Activated CD4-positive, alpha-beta T cell treated with anti-CD3 and anti-CD28 coated beads for 1 hour (primary cell): ENCODE data around the gene MMD2.
"Not testable (repeated sequence)": the region's sequence is repeated elsewhere in the genome, so short reads cannot be mapped to it uniquely, and the experiment has no call there.

Experiments
- DNase-seq: peaks from one replicate; pipeline ENCODE4 v3.0.0-alpha.2; 2020

The MMD2 gene, protein sequence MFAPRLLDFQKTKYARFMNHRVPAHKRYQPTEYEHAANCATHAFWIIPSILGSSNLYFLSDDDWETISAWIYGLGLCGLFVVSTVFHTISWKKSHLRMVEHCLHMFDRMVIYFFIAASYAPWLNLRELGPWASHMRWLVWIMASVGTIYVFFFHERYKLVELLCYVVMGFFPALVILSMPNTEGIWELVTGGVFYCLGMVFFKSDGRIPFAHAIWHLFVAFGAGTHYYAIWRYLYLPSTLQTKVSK

DNA sequence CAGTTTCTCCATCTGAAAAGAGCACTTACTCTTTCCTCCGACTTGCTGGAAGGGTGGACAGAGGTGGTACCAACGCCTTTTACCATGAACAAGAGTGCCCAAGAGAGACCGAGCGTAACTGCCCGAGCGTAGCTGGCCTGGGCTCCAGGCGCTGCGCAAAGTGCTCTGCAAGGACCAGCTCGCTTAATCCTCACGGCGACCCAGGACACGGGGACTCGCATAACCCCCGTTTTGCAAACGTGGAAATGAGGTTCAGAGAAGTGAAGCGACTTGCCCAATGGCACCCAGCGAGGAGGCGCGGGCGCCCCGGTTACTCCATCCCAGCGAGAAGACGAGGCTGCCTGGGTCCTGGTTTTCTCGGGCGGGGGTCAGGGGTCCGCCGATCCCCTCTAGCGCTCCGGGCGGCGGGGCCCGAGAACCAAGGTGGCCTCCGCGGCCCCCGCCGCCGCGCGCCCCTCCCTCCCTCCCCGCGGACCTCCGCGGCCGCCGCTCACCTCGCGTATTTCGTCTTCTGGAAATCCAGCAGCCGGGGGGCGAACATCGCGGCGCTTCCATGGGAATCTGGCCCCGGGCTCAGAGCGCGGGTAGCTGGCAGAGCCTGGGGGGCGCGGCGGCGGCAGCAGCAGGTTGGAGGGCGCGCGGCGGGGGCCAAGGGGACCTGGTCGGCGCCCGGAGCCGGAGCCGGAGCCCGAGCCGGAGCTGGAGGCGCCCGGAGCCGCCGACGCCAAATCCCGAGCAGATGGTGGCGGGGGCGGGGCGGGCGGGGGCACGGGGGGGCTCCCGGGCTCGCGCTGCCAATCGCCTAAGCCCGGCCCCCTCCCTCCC is at the start of gene MMD2:
Gene MMD2, minus strand, starts transcription at position 711 of the 825 bp plus-strand sequence. Its CDS starts 170 bp downstream, at position 541.
- DNase-seq, result no peak

- no peak for DNase-seq
Measured at GRCh38 chr7:5005066-5005465, 46.1 kb upstream of the MMD2 start.

DNA sequence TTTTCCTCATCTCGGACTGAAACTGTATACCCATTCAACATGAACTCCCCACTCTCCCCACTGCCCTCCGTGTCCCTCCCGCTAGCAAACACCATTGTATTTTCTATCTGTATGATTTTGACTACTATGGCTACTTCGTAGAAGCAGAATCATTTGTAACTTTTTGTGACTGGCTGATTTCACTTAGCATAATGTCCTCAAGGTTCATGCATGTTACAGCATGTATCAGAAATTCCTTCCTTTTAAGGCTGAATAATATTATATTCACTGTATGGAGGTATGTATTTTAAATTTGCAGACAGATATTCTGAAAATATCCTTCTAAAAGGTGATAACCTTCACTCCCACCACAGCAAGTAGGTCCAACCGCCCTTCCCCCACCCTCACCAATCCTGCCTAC is 42.9 kb upstream of the MMD2 start:
- no peak for DNase-seq

DNA sequence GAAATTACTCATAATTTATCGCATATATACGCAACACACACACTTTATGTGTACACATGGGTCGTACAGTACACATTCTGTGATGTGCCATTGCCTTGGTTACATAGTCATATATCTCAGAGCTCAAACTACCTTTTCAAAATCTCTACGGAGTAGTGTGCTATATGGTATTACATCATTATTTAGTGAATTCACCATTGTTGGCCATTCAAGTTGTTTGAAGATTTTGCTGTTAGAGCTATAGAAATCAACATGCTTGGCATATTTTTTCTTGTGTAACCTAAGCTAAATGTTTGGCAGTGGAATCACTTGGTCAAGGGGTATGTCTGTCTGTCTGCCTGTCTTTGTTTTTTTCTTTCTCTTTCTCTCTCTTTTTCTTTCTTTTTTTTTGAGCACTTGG is 42.0 kb upstream of the MMD2 start:
- DNase-seq, result no peak

DNA sequence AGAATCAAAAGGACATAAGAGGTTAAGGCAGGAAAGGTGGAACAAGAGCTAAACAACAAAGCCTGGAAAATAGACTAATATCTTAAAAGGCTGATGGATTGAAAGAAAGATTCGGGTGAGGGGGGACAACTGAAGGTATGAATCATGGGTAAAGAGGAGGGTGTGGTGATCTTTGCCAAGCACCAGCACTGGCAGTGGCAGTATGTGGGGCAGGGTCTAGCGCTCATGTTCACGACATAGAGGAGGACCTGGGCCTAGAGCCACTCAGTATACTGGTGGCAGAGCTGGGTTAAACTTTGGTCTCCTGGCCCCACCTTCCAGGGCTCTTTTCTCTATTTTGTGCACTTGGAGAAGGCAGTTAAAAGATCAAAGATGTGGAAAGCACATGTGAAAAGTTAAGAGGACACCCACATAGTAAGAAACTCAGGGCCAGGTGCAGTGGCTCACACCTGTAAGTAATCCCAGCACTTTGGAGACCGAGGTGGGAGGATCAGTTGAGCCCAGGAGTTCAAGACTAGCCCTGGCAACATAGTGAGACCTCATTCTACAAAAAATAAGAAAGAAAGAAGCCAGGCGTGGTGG is 40.5 kb upstream of the MMD2 start:
- DNase-seq, result no peak

GRCh38 chr7:4998910-4999309 is 39.9 kb upstream of the MMD2 start:
- DNase-seq, result no peak

DNA sequence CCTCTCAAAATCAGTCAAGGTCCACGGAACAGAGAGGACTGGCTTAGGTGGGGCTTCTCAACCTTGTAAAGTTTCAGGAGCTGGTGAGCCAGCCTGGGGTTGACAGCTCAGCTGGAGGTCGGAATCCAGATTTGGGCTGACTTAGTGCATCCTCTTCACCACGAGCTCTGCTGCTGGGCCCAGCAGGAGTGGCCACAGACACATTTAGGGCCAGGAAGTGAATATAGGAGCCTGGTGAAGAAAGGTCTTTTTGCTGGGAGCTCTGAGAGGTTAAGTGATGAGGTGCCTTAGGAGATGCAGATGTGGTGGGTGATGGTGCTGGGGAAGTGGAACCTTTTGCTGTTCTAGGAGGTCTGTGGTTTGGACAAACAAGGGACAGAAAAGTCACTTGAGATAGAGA is 39.3 kb upstream of the MMD2 start:
- no peak for DNase-seq

GRCh38 chr7:4996696-4997222 is 37.8 kb upstream of the MMD2 start:
- no peak for DNase-seq

- no peak for DNase-seq
Measured at GRCh38 chr7:4995429-4995969, 36.5 kb upstream of the MMD2 start.

- no peak for DNase-seq
Measured at GRCh38 chr7:4993471-4993870, 34.5 kb upstream of the MMD2 start.

GRCh38 chr7:4982741-4983140 is 23.8 kb upstream of the MMD2 start:
- not testable (repeated sequence) for DNase-seq

DNA sequence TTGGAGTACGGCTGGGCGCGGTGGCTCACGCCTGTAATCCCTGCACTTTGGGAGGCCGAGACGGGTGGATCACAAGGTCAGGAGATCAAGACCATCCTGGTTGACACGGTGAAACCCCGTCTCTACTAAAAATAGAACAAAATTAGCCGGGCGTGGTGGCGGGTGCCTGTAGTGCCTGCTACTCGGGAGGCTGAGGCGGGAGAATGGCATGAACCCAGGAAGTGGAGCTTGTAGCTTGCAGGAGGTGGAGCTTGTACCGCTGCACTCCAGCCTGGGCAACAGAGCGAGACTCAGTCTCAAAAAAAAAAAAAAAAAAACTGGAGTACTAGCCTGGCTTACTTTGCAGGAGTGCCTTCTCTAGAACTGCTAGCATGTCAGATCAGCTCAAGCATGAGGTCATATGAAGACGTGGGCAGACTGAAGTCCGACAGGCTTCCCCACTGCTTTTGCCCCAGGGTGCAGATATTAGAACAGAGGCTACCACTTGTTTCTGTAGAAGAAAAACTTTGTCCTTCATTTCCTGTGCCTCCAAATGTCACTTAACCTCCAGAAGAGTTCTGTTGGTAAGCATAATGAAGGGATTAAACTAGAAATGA is 22.4 kb upstream of the MMD2 start:
- DNase-seq, result not testable (repeated sequence)

- not testable (repeated sequence) for DNase-seq
Measured at GRCh38 chr7:4975626-4976025, 16.6 kb upstream of the MMD2 start.

GRCh38 chr7:4973728-4974198 is 14.8 kb upstream of the MMD2 start:
- peak; percentile 89 for DNase-seq

DNA sequence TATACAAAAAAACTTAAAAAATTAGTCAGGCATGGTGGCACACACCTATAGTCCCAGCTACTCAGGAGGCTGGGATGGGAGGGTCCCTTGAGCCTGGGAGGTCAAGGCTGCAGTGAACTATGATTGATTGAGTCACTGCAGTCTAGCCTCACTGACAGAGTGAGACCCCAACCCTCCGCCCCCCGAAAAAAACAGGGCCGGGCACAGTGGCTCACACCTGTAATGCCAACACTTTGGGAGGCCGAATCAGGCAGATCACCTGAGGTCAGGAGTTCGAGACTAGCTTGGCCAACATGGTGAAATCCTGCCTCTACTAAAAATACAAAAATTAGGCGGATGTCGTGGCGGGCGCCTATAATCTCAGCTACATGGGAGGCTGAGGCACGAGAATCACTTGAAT is 13.5 kb upstream of the MMD2 start:
- DNase-seq, result not testable (repeated sequence)

DNA sequence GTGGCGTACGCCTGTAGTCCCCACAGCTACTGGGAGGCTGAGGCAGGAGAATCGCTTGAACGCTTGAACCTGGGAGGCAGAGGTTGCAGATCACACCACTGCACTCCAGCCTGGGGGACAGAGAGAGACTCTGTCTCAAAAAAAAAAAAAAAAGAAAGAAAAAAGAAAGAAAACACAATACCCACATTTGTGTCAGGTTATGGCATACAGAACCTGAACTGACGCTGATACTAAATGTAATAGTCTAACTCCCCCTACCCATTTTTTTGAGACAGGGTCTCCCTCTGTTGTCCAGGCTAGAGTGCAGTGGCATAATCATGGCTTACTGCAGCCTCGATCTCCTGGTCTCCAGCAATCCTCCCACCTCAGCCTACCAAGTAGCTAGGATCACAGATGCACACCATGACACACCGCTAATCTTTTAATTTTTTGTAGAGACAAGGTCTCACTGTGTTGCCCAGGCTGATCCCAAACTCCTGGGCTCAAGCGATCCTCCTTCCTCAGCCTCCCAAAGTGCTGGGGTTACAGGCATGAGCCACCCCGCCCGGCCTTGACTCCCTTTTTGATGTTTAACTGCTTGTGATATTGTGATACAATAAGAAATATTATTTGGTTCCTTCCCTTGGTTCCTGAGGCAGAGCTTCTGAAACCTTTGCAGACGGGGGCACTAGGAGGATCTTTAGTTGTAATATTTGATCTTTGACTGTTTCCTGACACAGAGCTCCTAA is 6.5 kb upstream of the MMD2 start:
- no peak for DNase-seq

DNA sequence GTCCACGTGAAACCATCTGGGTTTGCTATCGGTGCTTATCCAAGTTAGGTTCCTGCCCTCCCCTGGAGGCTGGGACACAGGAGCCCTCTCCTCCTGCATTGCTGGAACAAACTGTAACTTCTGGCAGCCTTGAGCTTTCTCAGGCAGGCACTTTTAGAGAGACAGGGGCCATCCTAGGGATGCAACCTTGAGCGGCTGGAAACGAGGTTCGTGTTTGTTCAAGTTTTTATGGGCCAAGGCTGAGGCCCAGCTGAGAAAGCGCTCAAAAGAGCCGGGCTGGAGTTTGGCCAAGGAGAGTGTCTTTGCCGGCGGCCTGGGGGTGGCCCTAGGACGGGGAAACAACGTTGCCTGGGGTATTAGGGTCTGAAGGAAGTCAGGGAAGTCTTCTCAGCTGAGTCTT is 5.5 kb upstream of the MMD2 start:
- DNase-seq, result no peak

DNA sequence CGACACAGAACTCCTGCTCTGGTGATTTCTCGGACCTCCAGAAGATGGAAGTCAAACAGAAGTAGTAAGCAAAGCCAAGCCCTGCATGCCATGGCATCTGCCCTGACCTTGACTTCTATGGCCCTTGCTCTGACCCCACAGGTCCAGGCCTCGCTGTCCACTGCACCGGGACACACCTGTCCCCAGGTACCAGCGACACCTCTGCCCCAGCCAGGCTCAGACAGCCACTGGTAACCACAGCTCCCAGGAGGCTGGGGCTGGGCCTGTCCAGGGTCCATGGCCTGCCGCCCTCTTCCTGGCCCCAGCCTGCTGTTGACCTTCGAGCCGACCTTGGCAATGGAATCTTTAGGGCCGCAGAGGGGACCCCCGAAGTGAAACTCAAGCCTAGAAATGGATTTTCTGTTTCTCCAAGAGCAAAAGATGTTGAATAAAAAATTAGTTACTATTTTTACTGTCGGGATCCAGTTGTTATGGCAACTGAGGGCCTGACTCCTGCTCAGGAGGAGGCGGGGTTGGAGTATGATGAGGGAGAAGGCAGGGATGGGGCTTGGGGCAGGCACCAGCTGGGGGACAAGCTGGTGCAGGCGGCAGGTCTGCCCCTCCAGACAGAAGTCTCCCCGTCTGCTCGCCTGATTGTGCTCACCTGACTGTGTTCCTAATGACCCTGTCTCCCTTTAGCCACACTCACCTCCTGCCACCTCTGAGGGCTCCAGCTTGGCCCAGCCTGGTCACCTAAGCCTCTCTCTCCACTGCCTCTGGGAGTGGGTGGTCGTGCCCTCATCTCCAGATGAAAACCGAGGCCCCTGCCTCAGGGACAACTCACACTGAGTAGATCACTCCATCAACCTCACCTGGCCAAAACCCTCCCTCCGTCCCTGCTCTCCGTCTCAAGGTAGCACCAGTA is 4.1 kb upstream of the MMD2 start:
- DNase-seq, result no peak

DNA sequence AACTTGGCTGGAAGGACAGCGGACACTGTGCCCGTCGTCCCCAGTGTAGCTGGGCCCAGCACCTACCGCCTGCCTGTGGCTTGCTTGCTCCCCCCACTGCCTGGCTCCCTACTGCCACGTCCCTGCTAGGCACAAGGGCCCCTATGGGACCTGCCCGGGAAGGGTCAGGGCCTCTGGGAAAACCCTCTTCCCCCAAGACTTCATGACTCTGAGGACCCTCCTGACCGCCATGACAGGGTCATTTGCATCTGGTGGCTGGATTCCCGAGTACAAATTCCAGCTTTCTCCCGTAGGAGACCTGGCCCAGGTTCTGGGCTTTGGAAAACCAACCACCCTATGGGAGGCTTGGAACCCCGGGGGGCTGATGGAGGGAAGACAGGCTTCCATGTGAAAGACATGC is 1.4 kb upstream of the MMD2 start:
- DNase-seq, result no peak

DNA sequence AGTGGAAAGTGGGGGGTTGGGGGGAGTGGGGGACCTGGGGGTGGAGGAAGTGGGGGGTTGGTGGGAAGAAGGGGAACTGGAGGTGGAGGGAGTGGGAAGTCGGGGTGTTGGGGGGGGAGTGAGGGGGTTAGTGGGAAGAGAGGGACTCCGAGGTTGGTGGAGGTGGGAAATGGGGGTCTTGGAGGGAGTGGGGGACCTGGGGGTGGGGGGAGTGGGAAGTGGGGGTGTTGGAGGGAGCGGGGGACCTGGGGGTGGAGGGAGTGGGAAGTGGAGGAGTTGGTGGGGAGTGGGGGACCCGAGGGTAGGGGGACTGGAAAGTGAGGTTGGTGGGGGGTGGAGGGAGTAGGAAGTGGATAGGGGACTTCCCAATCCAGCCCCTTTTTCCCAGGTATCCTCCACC is 906 bp upstream of the MMD2 start:
- no peak for DNase-seq

DNA sequence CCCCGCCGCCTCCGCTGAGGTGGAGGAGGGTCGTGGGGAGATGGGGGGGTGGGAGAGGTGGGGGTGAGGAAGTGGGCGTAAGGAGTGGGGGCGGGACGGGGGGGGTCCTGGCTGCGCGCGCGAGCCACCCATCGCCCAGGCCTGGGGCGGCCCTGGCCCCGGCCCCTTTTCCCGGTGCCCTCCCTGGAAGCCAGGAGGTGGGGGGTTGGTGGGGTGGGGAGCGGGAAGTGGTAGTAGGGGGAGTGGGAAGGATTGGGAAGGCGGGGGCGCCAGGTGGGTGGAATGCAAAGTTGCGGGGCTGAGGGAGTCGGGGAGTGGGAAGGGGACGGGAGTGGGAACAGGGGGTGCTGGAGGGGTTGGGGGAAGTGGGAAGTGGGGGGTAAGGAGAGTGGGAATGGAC is 319 bp upstream of the MMD2 start:
- DNase-seq, result no peak
